Central memory CD4-positive, alpha-beta T cell (primary cell): ENCODE results near the gene NKD2.
"Not testable (repeated sequence)": the region's sequence is repeated elsewhere in the genome, so short reads cannot be mapped to it uniquely, and the experiment has no call there.

Experiments used
- DNase-seq: peaks from one replicate; pipeline ENCODE4 v3.0.0; 2022

The NKD2 gene

DNA sequence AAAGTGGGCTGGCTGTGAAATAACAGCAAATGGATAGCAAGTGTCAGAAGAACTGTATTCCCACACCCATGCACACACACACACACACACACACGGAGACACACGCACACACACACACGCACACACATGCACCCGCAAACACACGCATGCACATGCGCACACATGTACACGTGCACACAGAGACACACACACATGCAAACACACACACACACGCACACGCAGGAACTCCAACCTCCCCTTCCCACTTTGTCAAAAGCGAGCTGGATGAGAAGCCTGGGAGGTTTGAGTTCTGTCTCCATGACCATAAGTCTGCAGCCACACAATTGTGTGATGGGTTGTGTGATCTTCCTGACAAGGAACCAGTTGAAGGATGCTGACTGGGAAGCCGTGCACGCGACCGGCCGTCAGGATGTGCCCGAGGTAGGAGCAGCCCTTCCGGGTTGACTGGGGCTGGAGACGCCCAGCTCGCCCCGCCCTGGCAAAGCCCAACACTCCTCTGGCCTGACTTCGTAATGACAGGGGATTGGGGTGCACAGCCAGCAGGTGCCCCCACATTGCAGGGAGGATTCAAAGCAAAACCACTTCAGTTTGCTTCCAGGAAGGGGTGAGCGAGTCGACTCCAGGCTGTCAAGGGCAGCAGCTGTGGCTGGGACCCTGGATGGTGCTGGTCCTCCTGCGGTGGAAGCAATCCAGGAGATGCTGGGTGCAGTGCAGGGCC lies 29.3 kb upstream of the NKD2 start:
- no peak for DNase-seq

DNA sequence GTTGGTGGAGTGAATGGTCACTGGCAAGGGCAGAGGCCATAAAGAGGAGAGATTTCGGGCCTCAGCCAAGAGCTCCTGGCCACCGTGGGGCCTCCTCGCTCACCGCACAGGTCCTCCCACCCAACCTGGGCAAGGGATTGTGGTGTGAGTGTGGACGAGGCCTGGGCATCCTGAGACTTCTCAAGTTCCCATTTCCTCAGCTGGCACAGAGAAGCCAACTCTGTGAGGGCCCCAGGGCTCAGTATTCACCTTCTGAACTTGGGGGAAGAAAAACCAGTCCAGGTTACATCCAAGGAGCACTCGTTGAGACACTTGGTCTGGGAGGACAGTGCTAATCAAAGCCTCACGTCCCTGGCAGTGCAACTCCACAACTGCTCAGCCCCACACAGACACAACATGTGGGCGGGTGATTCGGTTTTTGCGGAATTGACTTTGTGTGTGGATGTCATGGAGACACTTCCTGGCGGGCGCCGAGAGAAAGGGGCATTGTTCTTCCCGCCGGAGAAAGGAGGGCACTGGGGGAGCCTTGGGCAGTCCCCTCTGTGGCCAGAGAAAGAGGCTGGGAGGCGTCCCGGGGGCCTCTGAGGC lies 28.5 kb upstream of the NKD2 start:
- no peak for DNase-seq

GRCh38 chr5:980966-981365 lies 27.6 kb upstream of the NKD2 start:
- DNase-seq, result no peak

GRCh38 chr5:981456-981855 lies 27.1 kb upstream of the NKD2 start:
- DNase-seq, result no peak

GRCh38 chr5:982377-983237 lies 26.0 kb upstream of the NKD2 start:
- DNase-seq, result no peak

- no peak for DNase-seq
Measured at GRCh38 chr5:983238-983524, 25.4 kb upstream of the NKD2 start.

DNA sequence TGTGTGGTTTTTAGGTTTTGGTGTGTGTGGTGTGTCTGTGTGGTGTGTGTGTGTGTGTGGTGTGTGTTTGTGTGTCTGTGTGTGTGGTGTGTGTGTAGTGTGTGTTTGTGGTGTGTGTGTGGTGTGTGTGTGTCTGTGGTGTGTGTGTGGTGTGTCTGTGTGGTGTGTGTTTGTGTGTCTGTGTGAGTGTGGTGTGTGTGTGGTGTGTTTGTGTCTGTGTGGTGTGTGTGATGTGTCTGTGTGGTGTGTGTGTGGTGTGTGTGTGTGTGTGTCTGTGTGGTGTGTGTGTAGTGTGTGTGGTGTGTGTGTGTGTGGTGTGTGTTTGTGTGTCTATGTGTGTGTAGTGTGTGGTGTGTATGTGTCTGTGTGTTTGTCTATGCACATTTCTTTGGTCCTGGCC lies 25.0 kb upstream of the NKD2 start:
- no peak for DNase-seq

GRCh38 chr5:984774-985173 lies 23.8 kb upstream of the NKD2 start:
- no peak for DNase-seq

- DNase-seq, result no peak
Measured at GRCh38 chr5:987761-988160, 20.8 kb upstream of the NKD2 start.

DNA sequence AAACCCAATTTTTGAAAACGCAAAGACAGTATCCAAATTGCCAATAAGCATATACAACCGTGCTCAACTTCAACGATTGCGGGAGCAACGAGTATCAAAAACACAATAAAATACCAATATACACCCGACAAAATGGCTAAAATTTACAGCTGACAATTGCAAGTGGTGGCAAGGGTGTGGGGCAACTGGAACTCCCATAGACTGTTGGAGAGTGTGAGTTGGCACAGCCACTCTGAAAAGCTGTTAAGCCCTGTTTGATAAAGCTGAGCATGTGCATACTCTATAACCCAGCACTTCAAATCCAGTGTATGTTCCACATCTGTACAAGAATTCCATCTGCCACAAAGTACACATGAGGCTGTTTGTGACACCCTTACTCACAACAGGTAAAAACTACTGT lies 20.3 kb upstream of the NKD2 start:
- DNase-seq, result no peak

DNA sequence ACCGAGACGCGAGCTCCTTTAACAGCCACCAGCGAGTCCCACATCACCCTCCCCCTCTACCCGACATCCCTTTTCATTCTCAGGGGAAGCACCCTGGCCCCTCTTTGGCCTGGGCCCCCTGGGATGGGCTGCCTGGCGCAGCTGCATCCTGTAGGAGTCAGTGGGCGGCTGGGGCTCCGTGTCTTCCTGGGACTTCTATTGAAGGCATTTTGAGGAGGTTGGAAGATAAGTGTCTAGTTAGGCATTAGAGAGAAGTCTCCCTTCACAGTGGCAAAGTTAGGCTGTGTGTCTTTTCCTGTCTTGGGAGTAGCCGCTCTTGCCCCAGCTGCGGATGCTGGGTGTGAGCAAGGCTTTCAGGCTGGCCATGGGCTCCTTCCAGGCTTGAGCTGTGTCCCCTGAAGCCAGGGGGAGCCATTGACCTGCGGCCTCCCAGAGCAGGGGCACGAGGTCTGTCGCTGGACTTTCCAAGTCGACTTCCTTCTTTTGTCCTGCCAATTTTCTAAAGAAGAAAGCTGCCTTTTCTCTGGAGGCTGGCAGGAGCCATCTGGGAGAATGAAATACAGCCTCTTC lies 18.6 kb upstream of the NKD2 start:
- DNase-seq, result no peak

- no peak for DNase-seq
Measured at GRCh38 chr5:991472-992267, 16.9 kb upstream of the NKD2 start.

GRCh38 chr5:994272-994607 lies 14.4 kb upstream of the NKD2 start:
- no peak for DNase-seq

DNA sequence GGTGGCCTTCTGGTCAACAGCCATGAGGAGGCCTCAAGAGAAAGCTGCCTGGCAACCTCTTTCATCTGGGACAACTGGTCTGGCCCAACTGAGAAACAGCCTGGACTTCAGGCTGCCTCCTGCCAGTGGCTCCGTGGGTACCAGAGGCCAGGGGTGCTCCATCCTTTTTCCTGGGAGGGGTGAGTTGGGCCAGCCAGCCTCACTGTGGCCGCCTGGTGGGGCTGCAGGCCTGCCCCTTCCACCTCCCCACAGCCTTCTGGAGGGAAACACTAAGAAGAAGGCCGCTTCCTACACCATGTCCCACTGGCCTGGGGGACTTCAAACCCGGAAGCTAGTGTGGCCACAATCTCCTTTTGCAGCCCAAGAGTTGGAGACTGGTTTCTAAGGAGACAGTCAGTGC lies 13.8 kb upstream of the NKD2 start:
- no peak for DNase-seq

DNA sequence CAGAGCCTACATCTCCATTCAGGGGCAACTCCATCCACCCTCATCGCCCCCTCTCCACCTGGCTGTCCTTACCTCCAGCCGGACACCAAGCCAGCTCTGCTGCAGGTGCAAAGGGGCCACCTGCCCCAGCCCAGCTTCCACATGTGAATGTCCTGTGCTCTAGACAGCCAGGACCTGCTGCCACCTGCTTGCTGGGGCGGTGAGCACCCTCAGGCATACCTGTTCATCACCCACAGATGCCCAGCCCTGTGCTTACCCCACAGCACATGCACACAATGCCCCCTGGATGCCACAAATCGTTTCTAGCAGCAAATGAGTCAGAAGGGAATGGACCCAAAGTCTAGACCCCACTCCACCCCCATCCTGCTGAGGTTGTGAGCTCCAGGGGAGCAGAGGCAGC lies 13.3 kb upstream of the NKD2 start:
- no peak for DNase-seq

DNA sequence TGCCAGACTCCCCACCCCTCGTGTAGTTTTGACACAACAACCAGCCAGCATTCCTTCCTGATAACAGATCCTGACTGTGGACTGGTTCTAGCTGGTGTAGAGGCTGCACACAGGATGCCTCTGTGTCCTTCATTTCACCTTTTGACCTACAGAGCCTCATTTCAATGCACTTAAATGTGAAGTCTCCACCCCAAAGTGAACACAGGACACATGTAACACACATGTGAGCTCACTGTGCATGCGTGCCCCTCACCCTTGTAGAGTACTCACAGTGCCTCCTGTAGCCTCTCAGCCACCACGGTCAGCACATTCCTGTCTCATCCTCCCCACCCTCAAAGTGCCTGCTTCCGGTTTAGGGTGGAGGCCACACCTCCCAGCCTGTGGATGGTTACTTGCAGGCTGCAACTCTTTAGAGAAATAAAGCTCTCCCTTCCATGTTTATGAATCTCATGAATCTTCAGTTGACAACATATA lies 11.6 kb upstream of the NKD2 start:
- DNase-seq, result no peak

GRCh38 chr5:997711-998110 lies 10.9 kb upstream of the NKD2 start:
- no peak for DNase-seq

DNA sequence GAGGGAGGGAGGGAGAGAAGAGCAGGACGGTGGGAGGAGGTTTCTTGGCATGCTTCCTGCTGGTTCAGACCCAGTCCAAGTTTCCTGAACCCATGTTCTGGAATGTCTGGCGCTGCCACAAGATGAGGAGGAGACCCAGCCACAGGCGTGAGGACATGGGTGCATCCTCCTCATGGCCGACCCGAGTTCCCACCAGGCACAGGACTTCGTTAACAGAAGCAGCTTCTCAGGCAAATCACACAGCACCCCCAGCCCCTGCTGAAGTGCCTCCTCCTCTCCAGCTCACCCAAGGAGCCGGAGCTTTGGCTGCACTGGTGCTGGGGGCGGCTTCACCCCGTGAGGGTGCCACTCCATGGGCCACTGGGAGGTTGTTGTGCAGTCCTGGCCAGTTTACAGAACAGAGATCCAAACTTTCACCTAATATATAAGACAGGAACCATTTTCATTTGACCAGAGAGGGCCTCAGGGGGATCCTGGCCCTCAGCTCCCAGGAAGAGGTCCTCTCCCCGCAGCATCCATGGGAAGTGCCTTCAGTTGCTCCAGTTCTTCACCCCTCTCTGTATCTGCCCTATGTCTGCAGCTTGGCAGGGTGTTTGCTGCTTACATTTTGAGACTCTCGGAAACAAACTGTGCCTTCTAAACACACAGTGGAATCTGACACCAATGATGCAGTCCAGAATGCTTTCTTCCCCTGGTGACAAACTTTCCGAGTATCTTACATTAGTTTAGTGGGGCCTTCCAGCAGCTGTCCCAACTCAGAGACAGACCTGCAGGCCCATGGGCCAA lies 10.2 kb upstream of the NKD2 start:
- no peak for DNase-seq

DNA sequence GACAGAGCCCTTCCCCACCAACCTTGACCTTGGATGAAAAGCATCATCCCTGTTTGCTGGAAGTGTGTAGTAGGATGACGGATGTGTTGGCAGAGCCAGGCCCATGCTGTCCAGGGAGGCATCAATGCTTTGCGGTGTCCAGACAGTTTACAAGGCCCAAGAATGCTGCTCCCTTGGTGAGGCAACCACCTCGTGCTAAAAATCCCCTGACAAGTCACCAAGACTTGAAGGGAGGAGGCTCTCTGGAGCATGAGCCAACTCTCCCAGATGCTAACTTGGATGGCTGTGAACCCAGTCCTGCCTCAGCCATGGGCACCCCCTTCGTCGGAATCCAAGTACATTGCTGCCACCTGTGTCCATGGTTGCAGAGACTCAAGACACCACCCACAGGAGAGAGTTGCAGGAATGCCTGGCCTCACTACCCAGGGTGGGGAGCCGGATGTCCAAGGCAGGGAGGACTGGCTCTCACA lies 9.5 kb upstream of the NKD2 start:
- no peak for DNase-seq

DNA sequence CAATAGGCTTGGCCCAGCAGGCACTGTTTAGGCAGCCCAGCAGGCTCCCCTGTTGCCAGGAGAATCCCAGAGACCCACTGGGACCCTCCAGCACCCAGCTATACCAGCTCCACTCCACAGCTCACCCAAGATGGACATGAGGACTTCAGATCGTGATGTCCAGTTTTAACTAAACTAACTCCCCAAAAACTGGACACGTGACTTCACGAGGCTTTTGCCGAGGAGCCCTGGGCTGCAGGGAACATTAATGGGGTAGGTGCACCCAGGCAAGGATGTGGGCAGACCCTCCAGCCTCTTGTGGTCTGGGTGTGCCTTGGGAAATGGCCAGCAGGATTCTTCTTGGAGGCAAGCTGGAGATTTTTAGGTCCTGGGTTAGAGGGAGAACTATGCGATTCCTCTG lies 8.9 kb upstream of the NKD2 start:
- DNase-seq, result no peak

- DNase-seq, result no peak
Measured at GRCh38 chr5:1000329-1000728, 8.3 kb upstream of the NKD2 start.

- DNase-seq, result not testable (repeated sequence)
Measured at GRCh38 chr5:1000831-1001230, 7.8 kb upstream of the NKD2 start.
